ENCODE results near the gene UBE4B. TPM values are rescaled to one million over a fixed set of nuclear protein-coding genes. Genes with fewer than 3 reads are reported as not detected.
A peak's percentile ranks its signal among the peaks of the same experiment; 100 is the strongest.

Gene UBE4B
- total and polyA plus RNA-seq, 10 of the 15 experiments (the other 5 are each of a cell fraction or from before 2014, with no cell fraction given) = 2.9 to 32.6 (median 20.7) TPM

- ChIA-PET CTCF (interaction anchor here (0.6 to 3.8 kb wide), 3 partner anchors 23 to 169 kb away, joined by 3 to 21 read pairs (median 5); partner anchors contain the start of gene KIF1B), POLR2A (no interaction called here), RAD21 (ENCODE audit: unreplicated experiment) (interaction anchor here (0.6 to 3.0 kb wide), 4 partner anchors 32 to 208 kb away, joined by 3 to 10 read pairs (median 5); partner anchors contain the start of gene KIF1B), SMC1A (ENCODE audit: uncharacterized antibody, unreplicated experiment) (interaction anchor here (0.9 to 2.5 kb wide), 4 partner anchors 9 to 40 kb away, joined by 3 to 12 read pairs (median 7); partner anchors contain the start of gene KIF1B)
- Histone ChIP-seq H3K27ac (ENCODE audit: control insufficient read depth, insufficient read depth) (peak overlapping the region; percentile 83), H3K4me1 (ENCODE audit: control insufficient read depth, insufficient read depth, low read length) (peaks cover 31% of the 10 kb centered on the region), H3K36me3 (ENCODE audit: control insufficient read depth in 2 of 2, insufficient read depth in 2 of 2, low read length in 1 of 2) (peaks cover 3 to 14% of the 10 kb centered on the region in 2 experiments), H2AFZ (ENCODE audit: control insufficient read depth, low read depth, low read length) (peak overlapping the region; percentile 20), H3K9ac (ENCODE audit: control insufficient read depth, insufficient read depth, low read length) (no peak overlapping the region), H3K4me3 (no peak overlapping the region), H3K79me2 (ENCODE audit: control insufficient read depth, insufficient read depth, low read length) (no peaks in the 10 kb centered on the region), H3K27me3 (replicated peaks in 1 of 2; ENCODE audit: control insufficient read depth in 2 of 2, insufficient read depth in 2 of 2, low read length in 1 of 2) (no peaks in the 10 kb centered on the region), H3K9me3 (replicated peaks; ENCODE audit: control insufficient read depth, insufficient read depth, low read length) (no peaks in the 10 kb centered on the region; the same call in 1 of the 3 replicates), H3K4me2 (ENCODE audit: control insufficient read depth, insufficient read depth) (peak overlapping the region; percentile 6; the same call in 1 of the 2 replicates), H4K20me1 (ENCODE audit: control insufficient read depth, insufficient read depth) (no peaks in the 10 kb centered on the region)
- no peak for FAIRE-seq
- ATAC-seq = peak; percentile 54
- no TSS peak for BruUV-seq (replicated peaks)
- WGBS (ENCODE audit: insufficient coverage, insufficient replicate concordance, low lambda C conversion rate, missing lambda C conversion rate) = 33% methylated on average over 7 of the region's 7 CpGs
- intact Hi-C loops (cut with micrococcal nuclease; ENCODE audit: unreplicated experiment) = no loop called here
- in situ Hi-C loops (cut with MboI) = no loop called here
- peak; percentile 48 for DNase-seq (ENCODE audit: low read depth, low spot score)
- TF ChIP-seq NR2F1 (conservative IDR thresholded peaks at IDR 0.05) = peak; percentile 40; the same call in 1 of the 2 replicates
- TF ChIP-seq CREB1 (IDR thresholded peaks at IDR 0.05; ENCODE audit: low read depth) = 0 out of 2 replicates have a peak, but pooled peaks have one; percentile 21
- TF ChIP-seq ZBTB33 (IDR thresholded peaks at IDR 0.05) = no peak
- TF ChIP-seq RUNX3 (IDR thresholded peaks at IDR 0.05; ENCODE audit: low read length) = peak; percentile 58
- TF ChIP-seq KAT2A (conservative IDR thresholded peaks at IDR 0.05; ENCODE audit: control insufficient read depth, low read depth, low read length) = no peak
- TF ChIP-seq ZNF687 (IDR thresholded peaks at IDR 0.05) = 0 out of 2 replicates have a peak, but pooled peaks have one; percentile 19
- peak; percentile 56; the same call in 1 of the 2 replicates for TF ChIP-seq YY1 (IDR thresholded peaks at IDR 0.05; ENCODE audit: low read depth, low read length)
- TF ChIP-seq SRF (IDR thresholded peaks at IDR 0.05; ENCODE audit: low read depth in 2 of 2, low read length in 2 of 2) = no peak
- no peak for TF ChIP-seq STAT3 (IDR thresholded peaks at IDR 0.05; ENCODE audit: low read depth, low read length)
- peak; percentile 50; the same call in 1 of the 2 replicates for TF ChIP-seq MLLT1 (IDR thresholded peaks at IDR 0.05)
Observed at GRCh38 chr1:10168912-10169514, 136.3 kb downstream of the UBE4B start.
